ENCODE results near the gene ANKRD9. TPM values are rescaled to one million over a fixed set of nuclear protein-coding genes. Genes with fewer than 3 reads are reported as not detected.
A peak's percentile ranks its signal among the peaks of the same experiment; 100 is the strongest.

The ANKRD9 gene
- total and polyA plus RNA-seq, 9 of the 15 experiments (the other 6 are each of a cell fraction or from before 2014, with no cell fraction given): 0.04 to 32.9 (median 5.3) TPM

- TF ChIP-seq PRMT5 (CRISPR knock-in tag; IDR thresholded peaks at IDR 0.05) (no peak), PREB (CRISPR knock-in tag; IDR thresholded peaks at IDR 0.05) (0 out of 2 replicates have a peak, but pooled peaks have one; percentile 60), NONO (IDR thresholded peaks at IDR 0.05; ENCODE audit: low read depth in 2 of 2, low read length in 1 of 2) (no peak), MTF1 (CRISPR knock-in tag; IDR thresholded peaks at IDR 0.05; ENCODE audit: borderline replicate concordance) (no peak), KLF13 (tag; IDR thresholded peaks at IDR 0.05; ENCODE audit: borderline replicate concordance, low read depth) (no peak), SRSF9 (IDR thresholded peaks at IDR 0.05; ENCODE audit: borderline replicate concordance, low read depth, low read length) (no peak), ASH1L (IDR thresholded peaks at IDR 0.05; ENCODE audit: borderline replicate concordance, low read depth, partially characterized antibody) (peak; percentile 56), U2AF2 (optimal IDR thresholded peaks at IDR 0.05; ENCODE audit: low read depth, low read length) (no peak), RNF2 (IDR thresholded peaks at IDR 0.05) (no peak), CXXC5 (CRISPR knock-in tag; IDR thresholded peaks at IDR 0.05) (0 out of 2 replicates have a peak, but pooled peaks have one; percentile 2), ZNF707 (CRISPR knock-in tag; conservative IDR thresholded peaks at IDR 0.05) (no peak), DDX20 (tag; IDR thresholded peaks at IDR 0.05; ENCODE audit: low read depth) (no peak), HNRNPL (IDR thresholded peaks at IDR 0.05; ENCODE audit: low read depth, low read length) (no peak), BHLHE40 (IDR thresholded peaks at IDR 0.05; ENCODE audit: low read length) (no peak), THRAP3 (IDR thresholded peaks at IDR 0.05; ENCODE audit: borderline replicate concordance) (peak; percentile 83; the same call in 1 of the 2 replicates), CBX8 (IDR thresholded peaks at IDR 0.05; ENCODE audit: borderline replicate concordance, extremely low read depth, low read depth, low read length, poor library complexity, severe bottlenecking) (no peak), MAFG (tag; conservative IDR thresholded peaks at IDR 0.05) (no peak), GTF2E2 (tag; IDR thresholded peaks at IDR 0.05) (no peak), SRF (CRISPR knock-in tag; IDR thresholded peaks at IDR 0.05) (no peak), HINFP (tag; conservative IDR thresholded peaks at IDR 0.05; ENCODE audit: low read depth) (peak; percentile 79), ZNF696 (CRISPR knock-in tag; conservative IDR thresholded peaks at IDR 0.05) (no peak), KHSRP (IDR thresholded peaks at IDR 0.05) (no peak), SMARCA4 (IDR thresholded peaks at IDR 0.05) (peak; percentile 42; the same call in 1 of the 2 replicates), HMBOX1 (IDR thresholded peaks at IDR 0.05) (no peak), ZNF212 (CRISPR knock-in tag; IDR thresholded peaks at IDR 0.05) (no peak), ILF3 (IDR thresholded peaks at IDR 0.05; ENCODE audit: borderline replicate concordance) (no peak)
Observed at GRCh38 chr14:102525219-102525928, 15.8 kb upstream of the ANKRD9 start (continued).
